ENCODE measurements around the gene PLBD1.
A peak's percentile ranks its signal among the peaks of the same experiment; 100 is the strongest.

The PLBD1 gene

GRCh38 chr12:14567351-14568162 lies at the start of gene PLBD1:
Gene PLBD1, minus strand, starts transcription at chr12:14567883. Its CDS starts 187 bp downstream, at chr12:14567696.
- peak; percentile 41 for DNase-seq (ENCODE audit: low read depth)

- DNase-seq (ENCODE audit: low read depth), result no peak
These were observed 47.0 kb upstream of the PLBD1 start for GRCh38 chr12:14614704-14615121.

GRCh38 chr12:14613718-14614117 lies 46.0 kb upstream of the PLBD1 start:
- DNase-seq (ENCODE audit: low read depth), result no peak

- DNase-seq (ENCODE audit: low read depth), result no peak
These were observed 45.3 kb upstream of the PLBD1 start for GRCh38 chr12:14612898-14613445.

GRCh38 chr12:14612250-14612649 lies 44.6 kb upstream of the PLBD1 start:
- DNase-seq (ENCODE audit: low read depth), result no peak

GRCh38 chr12:14611640-14612203 lies 44.0 kb upstream of the PLBD1 start:
- no peak for DNase-seq (ENCODE audit: low read depth)

- DNase-seq (ENCODE audit: low read depth), result peak; percentile 9
These were observed 39.9 kb upstream of the PLBD1 start for GRCh38 chr12:14607568-14607967.

- no peak for DNase-seq (ENCODE audit: low read depth)
These were observed 37.8 kb upstream of the PLBD1 start for GRCh38 chr12:14605401-14605989.

GRCh38 chr12:14601692-14602478 lies 34.2 kb upstream of the PLBD1 start:
- DNase-seq (ENCODE audit: low read depth), result no peak

GRCh38 chr12:14597480-14597879 lies 29.8 kb upstream of the PLBD1 start:
- no peak for DNase-seq (ENCODE audit: low read depth)

GRCh38 chr12:14591719-14592118 lies 24.0 kb upstream of the PLBD1 start:
- DNase-seq (ENCODE audit: low read depth), result no peak

- DNase-seq (ENCODE audit: low read depth), result no peak
These were observed 21.7 kb upstream of the PLBD1 start for GRCh38 chr12:14589169-14590004.

GRCh38 chr12:14588571-14588970 lies 20.9 kb upstream of the PLBD1 start:
- DNase-seq (ENCODE audit: low read depth), result no peak

GRCh38 chr12:14578646-14579045 lies 11.0 kb upstream of the PLBD1 start:
- DNase-seq (ENCODE audit: low read depth), result no peak

GRCh38 chr12:14577344-14577743 lies 9.7 kb upstream of the PLBD1 start:
- DNase-seq (ENCODE audit: low read depth), result peak; percentile 56

- DNase-seq (ENCODE audit: low read depth), result no peak
These were observed 9.2 kb upstream of the PLBD1 start for GRCh38 chr12:14576896-14577295.

- no peak for DNase-seq (ENCODE audit: low read depth)
These were observed 7.9 kb upstream of the PLBD1 start for GRCh38 chr12:14575585-14575984.

GRCh38 chr12:14573118-14573517 lies 5.4 kb upstream of the PLBD1 start:
- no peak for DNase-seq (ENCODE audit: low read depth)

GRCh38 chr12:14572401-14572800 lies 4.7 kb upstream of the PLBD1 start:
- no peak for DNase-seq (ENCODE audit: low read depth)

GRCh38 chr12:14571779-14572178 lies 4.1 kb upstream of the PLBD1 start:
- no peak for DNase-seq (ENCODE audit: low read depth)

- no peak for DNase-seq (ENCODE audit: low read depth)
These were observed 2.5 kb upstream of the PLBD1 start for GRCh38 chr12:14570231-14570630.

Measured in iris pigment epithelial cell (primary cell).